GM23248 (cell line): ENCODE measurements around the gene NDUFB11. TPM values are rescaled to one million over a fixed set of nuclear protein-coding genes. Genes with fewer than 3 reads are reported as not detected.

Experiments used
- DNase-seq: peaks from one replicate; pipeline ENCODE4 v3.0.0-alpha.2; 2015
- H2AFZ ChIP-seq: fragments of 200-600 bp; sonication (generic); 2 replicates; pipeline ENCODE4 v1.6.1; 2016; ENCODE audit warnings: antibody characterized with exemption
- H3F3A ChIP-seq: fragments of 200-600 bp; sonication (generic); 2 replicates; pipeline ENCODE4 v1.6.1; 2016; ENCODE audit warnings: mild to moderate bottlenecking, antibody characterized with exemption, mixed run types; ENCODE audit not compliant: insufficient read depth
- H3K27ac ChIP-seq: fragments of 200-600 bp; sonication (generic); 2 replicates; pipeline ENCODE4 v1.5.1; 2016; ENCODE audit warnings: mild to moderate bottlenecking
- H3K27me3 ChIP-seq: fragments of 200-600 bp; sonication (generic); replicated peaks from 2 replicates; pipeline ENCODE4 v1.6.1; 2016; ENCODE audit warnings: mild to moderate bottlenecking; ENCODE audit not compliant: insufficient read depth
- H3K36me3 ChIP-seq: fragments of 200-600 bp; sonication (generic); 2 replicates; pipeline ENCODE4 v1.6.1; 2016; ENCODE audit warnings: low read depth, mild to moderate bottlenecking
- H3K4me1 ChIP-seq: fragments of 200-600 bp; sonication (generic); 2 replicates; pipeline ENCODE4 v1.6.1; 2016; ENCODE audit warnings: mild to moderate bottlenecking; ENCODE audit not compliant: insufficient read depth
- H3K4me2 ChIP-seq: fragments of 200-600 bp; sonication (generic); one replicate; pipeline ENCODE4 v1.6.1; 2016; ENCODE audit warnings: mild to moderate bottlenecking; ENCODE audit not compliant: unreplicated experiment
- H3K4me3 ChIP-seq: fragments of 200-600 bp; sonication (generic); 2 replicates; pipeline ENCODE4 v1.5.1; 2016; ENCODE audit warnings: mild to moderate bottlenecking
- H3K79me2 ChIP-seq: fragments of 200-600 bp; sonication (generic); 2 replicates; pipeline ENCODE4 v1.6.1; 2016; ENCODE audit warnings: mild to moderate bottlenecking; ENCODE audit not compliant: insufficient read depth
- H3K9ac ChIP-seq: fragments of 200-600 bp; sonication (generic); 2 replicates; pipeline ENCODE4 v1.6.1; 2016; ENCODE audit warnings: mild to moderate bottlenecking
- H3K9me2 ChIP-seq: fragments of 200-600 bp; sonication (generic); 2 replicates; pipeline ENCODE4 v1.6.1; 2016; ENCODE audit warnings: mixed run types, mild to moderate bottlenecking, moderate library complexity; ENCODE audit not compliant: insufficient read depth
- H3K9me3 ChIP-seq: fragments of 200-600 bp; sonication (generic); one replicate; pipeline ENCODE4 v1.6.1; 2017; ENCODE audit warnings: low read depth
- H4K20me1 ChIP-seq: fragments of 200-600 bp; sonication (generic); 2 replicates; pipeline ENCODE4 v1.6.0; 2016; ENCODE audit not compliant: insufficient read depth
- EZH2 ChIP-seq: fragments of 200-600 bp; sonication (generic); IDR thresholded peaks from 2 replicates; pipeline ENCODE4 v1.6.1; 2018; ENCODE audit warnings: antibody characterized with exemption, mild to moderate bottlenecking; ENCODE audit not compliant: insufficient read depth, poor library complexity, severe bottlenecking
- EZH2phosphoT487 ChIP-seq: fragments of 200-600 bp; sonication (generic); IDR thresholded peaks from 2 replicates; pipeline ENCODE4 v1.6.1; 2018; ENCODE audit warnings: antibody characterized with exemption, moderate library complexity, mild to moderate bottlenecking, low read depth; ENCODE audit not compliant: insufficient read depth
- WGBS, 2 experiments: methylation state at CpG; one replicate each; pipeline ENCODE4 v1.1.6; 2015 to 2017; ENCODE audit warnings: low lambda C conversion rate in 2 of 2, low coverage in 1 of 2; ENCODE audit errors: missing lambda C conversion rate in 2 of 2; 5-methylcytosine and 5-hydroxymethylcytosine counted together
- in situ Hi-C: fragments of 300-500 bp; cut with MboI; formaldehyde crosslinking; loops from 2 replicates; pipeline ENCODE4 v1.15.0; 2020
- polyA plus RNA-seq: library from polyadenylated mRNA; unstranded; fragments of >200 nt; fragmentation: Nextera tagmentation; extraction: Ambion mirVana; gene quantifications from 2 replicates; pipeline ENCODE4 v1.2.1, GENCODE V29; 2016
- total RNA-seq: library from RNA; depleted of rRNA; stranded (reverse); fragments of >200 nt; shearing (Covaris generic); gene quantifications from 2 replicates; pipeline ENCODE4 v1.2.3, GENCODE V29; 2014; rRNA removed

NDUFB11 gene
- 41.7 and 45.7 TPM in 2 replicates for total RNA-seq
- 123 and 125 TPM in 2 replicates for polyA plus RNA-seq

DNA sequence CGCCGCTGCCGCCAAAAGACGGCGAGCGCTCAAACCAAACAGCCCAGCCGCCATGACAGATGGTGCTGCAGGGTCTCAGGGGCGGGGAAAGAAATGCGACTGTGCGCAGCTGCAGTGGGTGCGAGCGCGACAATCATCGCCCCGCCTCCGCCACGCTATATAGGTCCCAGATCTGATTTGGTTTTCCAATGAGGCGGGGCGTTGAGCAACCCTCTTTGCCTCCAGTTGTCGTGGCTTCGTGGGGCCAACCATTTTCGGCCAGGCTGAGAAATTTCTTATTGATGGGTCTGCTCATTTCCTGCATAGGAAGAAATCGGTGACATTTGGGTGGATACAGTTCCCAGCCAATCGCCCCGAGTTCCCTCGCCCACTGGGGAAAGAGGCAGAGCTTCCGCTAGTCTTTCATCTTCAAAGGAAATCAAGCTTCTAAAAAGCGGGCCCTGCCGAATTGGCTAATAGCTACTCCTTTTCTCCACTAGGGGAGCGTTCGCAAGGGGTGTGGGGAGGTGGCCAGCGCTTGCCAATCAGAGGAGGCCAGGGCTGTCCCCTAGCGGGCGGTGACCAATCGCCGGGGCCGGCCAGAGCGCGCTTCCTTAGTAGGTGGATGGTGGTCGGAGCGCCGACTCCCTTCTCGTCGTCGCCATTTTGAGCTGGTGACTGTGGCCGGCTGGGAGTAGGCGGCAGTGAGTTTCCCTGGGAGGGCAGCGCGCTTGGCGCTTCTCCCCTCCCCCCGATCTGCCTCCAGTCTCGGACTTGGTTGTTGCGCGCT lies at the start of gene NDUFB11, which contains the start of gene RBM10:
NDUFB11 (minus strand) TSS at position 77 of the 769 bp plus-strand sequence; CDS start at position 54, 23 bp downstream.
RBM10 (plus strand) TSS at position 596 of the 769 bp plus-strand sequence. CDS start 2,261 bp downstream, outside the sequence.
- no peaks in the 10 kb centered on the region; the same call in none of the 2 replicates for H3K4me1 ChIP-seq
- H3K27ac ChIP-seq: peak within 1 kb of the TSS; percentile 91
- TF ChIP-seq EZH2: no peak
- TF ChIP-seq EZH2phosphoT487: no peak
- 1 to 2% methylated on average over 22 to 24 of the region's 54 CpGs for WGBS, 2 experiments
- H3K9me2 ChIP-seq: no peaks in the 10 kb centered on the region
- peaks cover 55% of the 10 kb centered on the region for H3K79me2 ChIP-seq
- in situ Hi-C loops: no loop called here
- no peaks in the 10 kb centered on the region for H3K27me3 ChIP-seq
- no peaks in the 10 kb centered on the region for H3F3A ChIP-seq
- no peaks in the 10 kb centered on the region for H3K36me3 ChIP-seq
- peak within 1 kb of the TSS; percentile 97 for H3K4me3 ChIP-seq
- no peaks in the 10 kb centered on the region; the same call in 1 of the 2 replicates for H4K20me1 ChIP-seq
- H3K9ac ChIP-seq: peak within 1 kb of the TSS; percentile 100
- H3K9me3 ChIP-seq: no peaks in the 10 kb centered on the region
- peak; percentile 95 for DNase-seq
- H2AFZ ChIP-seq: peak within 1 kb of the TSS; percentile 89
- peak within 1 kb of the TSS; percentile 90 for H3K4me2 ChIP-seq

DNA sequence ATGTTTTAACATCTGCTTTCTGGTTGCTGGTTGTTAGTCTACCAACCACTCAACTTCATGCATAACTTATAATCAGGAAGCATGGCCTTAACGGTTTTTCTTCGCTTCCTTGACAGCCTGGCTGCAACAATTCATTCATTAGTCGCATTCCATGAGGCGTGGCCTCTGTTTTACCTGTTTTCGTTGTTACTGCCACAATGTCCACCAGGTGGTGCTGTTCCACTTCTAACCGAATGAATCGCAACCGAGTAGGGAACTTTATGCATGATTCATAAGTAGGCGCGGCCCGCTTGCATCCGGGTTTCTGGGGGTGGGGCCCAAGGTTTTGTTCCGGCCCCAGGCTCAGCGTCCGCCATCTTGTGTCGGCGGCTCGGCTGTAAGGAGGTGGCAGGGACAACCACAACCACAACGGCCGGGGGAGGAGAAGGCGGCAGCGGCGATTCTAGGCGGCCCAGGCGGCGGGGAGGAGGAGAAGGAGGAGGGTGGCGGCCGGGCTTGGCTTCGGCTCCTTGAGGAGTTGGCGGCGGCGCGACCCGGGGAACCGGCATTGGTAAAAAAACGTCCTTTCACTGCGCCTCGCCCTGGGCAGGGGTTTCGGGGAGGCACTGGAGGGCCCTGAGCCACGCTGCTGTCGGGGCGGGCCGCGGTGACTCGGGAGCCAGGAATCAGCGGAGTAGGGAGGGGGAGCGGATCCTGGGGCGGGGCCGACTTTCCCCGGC lies 49.1 kb upstream of the NDUFB11 start, which contains the start of gene UBA1:
UBA1 (plus strand) TSS at position 355 of the 719 bp plus-strand sequence. CDS start 4,974 bp downstream, outside the sequence.
- no peaks in the 10 kb centered on the region for H3K9me3 ChIP-seq
- H3K9ac ChIP-seq: peak within 1 kb of the TSS; percentile 100
- no peak for TF ChIP-seq EZH2
- no peak for TF ChIP-seq EZH2phosphoT487
- H2AFZ ChIP-seq: peak within 1 kb of the TSS; percentile 61; the same call in 1 of the 2 replicates
- H3K4me2 ChIP-seq: peak within 1 kb of the TSS; percentile 83
- DNase-seq: peak; percentile 95
- H4K20me1 ChIP-seq: no peaks in the 10 kb centered on the region
- H3K4me1 ChIP-seq: peaks cover 31% of the 10 kb centered on the region
- H3F3A ChIP-seq: 0 out of 2 replicates have a peak, but pooled peaks cover 6% of the 10 kb centered on the region
- peak within 1 kb of the TSS; percentile 96 for H3K27ac ChIP-seq
- H3K4me3 ChIP-seq: peak within 1 kb of the TSS; percentile 92
- H3K9me2 ChIP-seq: no peaks in the 10 kb centered on the region
- WGBS, 2 experiments: 0 to 2% methylated on average over 13 to 35 of the region's 50 CpGs
- H3K79me2 ChIP-seq: peaks cover 63% of the 10 kb centered on the region
- in situ Hi-C loops: no loop called here
- H3K36me3 ChIP-seq: no peaks in the 10 kb centered on the region; the same call in 1 of the 2 replicates
- H3K27me3 ChIP-seq: no peaks in the 10 kb centered on the region

DNA sequence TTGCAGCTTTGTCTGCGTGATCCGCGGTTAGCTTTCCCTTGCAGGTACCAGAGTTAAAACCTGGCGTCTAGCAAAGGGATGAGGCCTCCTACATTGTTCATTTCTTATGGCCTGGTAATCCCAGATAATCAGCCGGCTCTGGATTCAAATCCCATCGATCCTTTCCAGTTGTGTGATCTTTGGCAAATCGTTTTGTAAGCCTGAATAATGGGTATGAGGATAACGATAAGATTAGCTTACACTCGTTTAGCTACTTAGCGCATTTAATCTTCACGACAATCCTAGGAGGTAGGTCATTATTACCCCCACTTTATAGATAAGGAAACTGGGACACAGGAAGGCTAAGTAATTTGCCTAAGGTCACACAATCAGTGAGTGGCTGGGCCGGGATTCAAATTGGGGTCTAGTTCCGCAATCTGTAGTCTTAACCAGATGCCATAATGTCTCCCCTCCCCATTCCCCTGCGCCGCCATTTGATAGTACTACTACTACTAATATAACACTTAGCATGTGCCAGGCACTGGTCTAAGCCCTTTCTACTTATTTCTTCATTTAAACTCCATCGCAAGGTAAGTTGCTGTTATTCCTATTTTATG lies 47.4 kb upstream of the NDUFB11 start:
- Histone ChIP-seq H4K20me1 (no peaks in the 10 kb centered on the region), H3K9me3 (no peaks in the 10 kb centered on the region), H3K36me3 (no peaks in the 10 kb centered on the region), H3K27ac (0 out of 2 replicates have a peak overlapping the region, but pooled peaks have one; percentile 58), H3K4me3 (peak overlapping the region; percentile 91), H3K4me2 (peak overlapping the region; percentile 86), H3K79me2 (peaks cover 46% of the 10 kb centered on the region), H2AFZ (peak overlapping the region; percentile 91), H3K9me2 (no peaks in the 10 kb centered on the region), H3K27me3 (no peaks in the 10 kb centered on the region), H3F3A (0 out of 2 replicates have a peak, but pooled peaks cover 6% of the 10 kb centered on the region), H3K4me1 (peaks cover 23% of the 10 kb centered on the region; the same call in 1 of the 2 replicates), H3K9ac (peak overlapping the region; percentile 91)
- no peak for TF ChIP-seq EZH2phosphoT487
- in situ Hi-C loops: no loop called here
- WGBS, 2 experiments: 45 to 46% methylated on average over 16 of the region's 16 CpGs
- DNase-seq: no peak

DNA sequence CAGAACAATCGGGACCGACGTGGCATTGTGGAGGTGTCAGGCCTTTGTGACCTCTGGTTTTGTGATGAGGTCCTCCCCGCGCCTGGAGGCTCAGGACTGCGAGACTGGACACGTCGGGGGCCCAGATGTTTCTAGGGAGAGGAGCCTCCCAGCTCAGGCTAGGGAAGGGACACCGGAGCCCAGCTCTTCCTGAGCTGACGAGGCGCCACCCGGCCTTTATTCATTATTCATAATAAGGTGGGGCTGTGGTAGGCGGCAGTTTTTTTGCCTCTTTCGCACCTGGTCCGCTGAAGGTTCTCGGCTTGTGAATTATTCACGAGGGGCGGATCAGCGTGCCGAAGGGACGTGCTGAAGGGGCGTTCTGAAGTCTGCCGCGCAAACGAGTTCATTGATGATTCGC lies 46.8 kb upstream of the NDUFB11 start:
- Histone ChIP-seq H3K4me3 (peak overlapping the region; percentile 91), H3K4me2 (peak overlapping the region; percentile 86), H3K4me1 (peaks cover 19% of the 10 kb centered on the region; the same call in 1 of the 2 replicates), H3K9me3 (no peaks in the 10 kb centered on the region), H3F3A (0 out of 2 replicates have a peak, but pooled peaks cover 6% of the 10 kb centered on the region), H2AFZ (peak overlapping the region; percentile 91), H3K27me3 (no peaks in the 10 kb centered on the region), H3K9ac (peak overlapping the region; percentile 91), H3K27ac (peak overlapping the region; percentile 58; the same call in 1 of the 2 replicates), H3K36me3 (no peaks in the 10 kb centered on the region), H4K20me1 (no peaks in the 10 kb centered on the region), H3K79me2 (peaks cover 40% of the 10 kb centered on the region), H3K9me2 (no peaks in the 10 kb centered on the region)
- 1 to 2% methylated on average over 19 to 23 of the region's 26 CpGs for WGBS, 2 experiments
- in situ Hi-C loops: no loop called here
- no peak for TF ChIP-seq EZH2
- no peak for TF ChIP-seq EZH2phosphoT487
- DNase-seq: peak; percentile 59
